GM18520 (cell line): Measurements from ENCODE around the gene CADM2.

ENCODE experiments used
- ATAC-seq: cut with Tn5 transposase; IDR thresholded peaks from one replicate; pipeline ENCODE4 v1.9.1; 2021; ENCODE audit not compliant: unreplicated experiment

The CADM2 gene

GRCh38 chr3:85304360-85304964 lies 345.7 kb downstream of the CADM2 start:
- no peak for ATAC-seq

GRCh38 chr3:85312331-85312730 lies 353.5 kb downstream of the CADM2 start:
- ATAC-seq = no peak

- no peak for ATAC-seq
These were observed 354.6 kb downstream of the CADM2 start for GRCh38 chr3:85313380-85313779.

GRCh38 chr3:85316252-85316651 lies 357.5 kb downstream of the CADM2 start:
- ATAC-seq = no peak

GRCh38 chr3:85321892-85322291 lies 363.1 kb downstream of the CADM2 start:
- no peak for ATAC-seq

GRCh38 chr3:85330071-85330470 lies 371.3 kb downstream of the CADM2 start:
- ATAC-seq = no peak

- ATAC-seq = no peak
These were observed 379.1 kb downstream of the CADM2 start for GRCh38 chr3:85337895-85338294.

GRCh38 chr3:85342915-85343314 lies 384.1 kb downstream of the CADM2 start:
- no peak for ATAC-seq

- no peak for ATAC-seq
These were observed 396.8 kb downstream of the CADM2 start for GRCh38 chr3:85355572-85355971.

- ATAC-seq = no peak
These were observed 402.1 kb downstream of the CADM2 start for GRCh38 chr3:85360742-85361387.

- no peak for ATAC-seq
These were observed 405.6 kb downstream of the CADM2 start for GRCh38 chr3:85364296-85364909.

- no peak for ATAC-seq
These were observed 411.6 kb downstream of the CADM2 start for GRCh38 chr3:85370341-85370740.

- ATAC-seq = no peak
These were observed 417.3 kb downstream of the CADM2 start for GRCh38 chr3:85376131-85376530.

- no peak for ATAC-seq
These were observed 418.3 kb downstream of the CADM2 start for GRCh38 chr3:85377115-85377514.

GRCh38 chr3:85384372-85384771 lies 425.6 kb downstream of the CADM2 start:
- no peak for ATAC-seq

GRCh38 chr3:85387913-85388505 lies 429.2 kb downstream of the CADM2 start:
- ATAC-seq = no peak

GRCh38 chr3:85394424-85394823 lies 435.6 kb downstream of the CADM2 start:
- no peak for ATAC-seq

GRCh38 chr3:85397434-85397833 lies 438.6 kb downstream of the CADM2 start:
- ATAC-seq = no peak

- no peak for ATAC-seq
These were observed 467.3 kb downstream of the CADM2 start for GRCh38 chr3:85426121-85426520.

GRCh38 chr3:85427467-85427866 lies 468.7 kb downstream of the CADM2 start:
- ATAC-seq = no peak

GRCh38 chr3:85432081-85432480 lies 473.3 kb downstream of the CADM2 start:
- no peak for ATAC-seq

GRCh38 chr3:85433319-85433718 lies 474.5 kb downstream of the CADM2 start:
- ATAC-seq = no peak
